Embryonic facial prominence (tissue), 1 donor: ENCODE data around the gene GTF2IRD1.
"Not testable (repeated sequence)": the region's sequence is repeated elsewhere in the genome, so short reads cannot be mapped to it uniquely, and the experiment has no call there.

ENCODE experiments used
- DNase-seq: peaks from one replicate; pipeline ENCODE4 v3.0.0-alpha.2; 2016; ENCODE audit errors: extremely low spot score

Gene GTF2IRD1

DNA sequence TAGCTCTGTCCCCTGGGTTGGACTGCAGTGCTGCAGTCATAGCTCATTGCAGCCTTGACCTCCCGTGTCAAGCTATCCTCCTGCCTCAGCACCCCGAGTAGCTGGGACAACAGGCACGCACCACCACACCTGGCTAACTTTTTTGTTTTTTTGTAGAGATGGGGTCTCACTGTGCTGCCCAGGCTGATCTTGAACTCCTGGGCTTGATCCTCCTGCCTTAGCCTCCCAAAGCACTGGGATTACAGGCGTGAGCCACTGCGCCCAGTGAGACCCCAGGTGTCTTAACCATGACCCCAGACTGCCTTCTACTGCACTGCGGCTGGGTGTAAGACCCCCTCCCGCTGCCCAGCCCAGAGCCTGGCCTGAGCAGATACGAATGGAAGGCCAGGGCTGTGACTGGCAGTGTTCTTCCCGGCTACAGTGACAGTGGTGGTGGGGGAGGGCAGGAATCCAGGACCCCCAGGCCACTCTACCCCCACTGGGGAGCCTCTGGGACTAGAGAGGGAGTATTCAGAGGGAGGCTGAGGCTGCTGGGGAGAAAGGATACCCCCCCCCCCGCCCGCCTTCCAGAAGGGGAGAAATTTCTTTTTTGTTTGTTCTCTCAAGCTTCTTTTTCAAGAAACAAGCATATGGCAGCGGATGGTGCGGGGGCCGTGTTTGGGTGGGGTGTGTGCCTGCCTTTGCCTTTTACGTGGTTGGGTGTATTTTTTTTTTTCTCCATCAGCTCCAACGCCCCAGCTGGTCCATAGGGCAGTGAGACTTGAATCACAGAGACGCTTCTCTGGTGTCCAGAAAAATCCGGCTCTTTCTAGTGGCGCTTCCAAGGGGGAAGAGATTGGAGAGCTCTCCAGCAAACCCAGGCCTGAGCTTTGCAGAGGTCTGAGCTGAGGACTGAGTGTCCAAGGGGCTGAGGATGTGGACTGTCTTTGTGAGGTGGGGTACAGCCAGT, 36.6 kb downstream of the GTF2IRD1 start:
- no peak for DNase-seq

DNA sequence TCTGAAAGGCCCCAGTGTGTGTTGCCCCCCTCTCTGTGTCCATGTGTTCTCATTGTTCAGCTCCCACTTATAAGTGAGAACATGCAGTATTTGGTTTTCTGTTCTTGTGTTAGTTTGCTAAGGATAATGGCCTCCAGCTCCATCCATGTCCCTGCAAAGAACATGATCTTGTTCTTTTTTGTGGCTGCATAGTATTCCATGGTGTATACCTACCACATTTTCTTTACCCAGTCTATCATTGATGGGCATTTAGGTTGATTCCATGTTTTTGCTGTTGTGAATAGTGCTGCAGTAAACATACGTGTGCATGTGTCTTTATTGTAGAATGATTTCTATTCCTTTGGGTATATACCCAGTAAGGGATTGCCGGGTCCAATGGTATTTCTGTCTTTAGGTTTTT, 37.8 kb downstream of the GTF2IRD1 start:
- not testable (repeated sequence) for DNase-seq

DNA sequence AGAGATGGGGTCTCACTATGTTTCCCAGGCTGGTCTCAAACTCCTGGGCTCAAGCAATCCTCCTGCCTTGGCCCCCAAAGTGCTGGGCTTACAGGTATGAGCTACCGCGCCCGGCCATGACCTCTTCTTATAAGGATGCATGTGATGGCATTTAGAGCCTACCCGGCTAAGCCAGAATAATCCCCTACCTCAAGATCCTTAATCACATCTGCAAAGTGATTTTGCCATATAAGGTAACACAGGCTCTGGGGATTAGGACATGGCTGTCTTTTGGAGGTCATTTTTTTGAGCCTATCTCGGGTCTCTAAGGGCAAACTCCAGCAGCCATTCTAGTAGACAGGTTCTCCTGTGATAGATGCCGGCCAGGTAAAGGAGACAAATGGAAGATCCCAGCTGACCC, 39.6 kb downstream of the GTF2IRD1 start:
- DNase-seq: no peak

DNA sequence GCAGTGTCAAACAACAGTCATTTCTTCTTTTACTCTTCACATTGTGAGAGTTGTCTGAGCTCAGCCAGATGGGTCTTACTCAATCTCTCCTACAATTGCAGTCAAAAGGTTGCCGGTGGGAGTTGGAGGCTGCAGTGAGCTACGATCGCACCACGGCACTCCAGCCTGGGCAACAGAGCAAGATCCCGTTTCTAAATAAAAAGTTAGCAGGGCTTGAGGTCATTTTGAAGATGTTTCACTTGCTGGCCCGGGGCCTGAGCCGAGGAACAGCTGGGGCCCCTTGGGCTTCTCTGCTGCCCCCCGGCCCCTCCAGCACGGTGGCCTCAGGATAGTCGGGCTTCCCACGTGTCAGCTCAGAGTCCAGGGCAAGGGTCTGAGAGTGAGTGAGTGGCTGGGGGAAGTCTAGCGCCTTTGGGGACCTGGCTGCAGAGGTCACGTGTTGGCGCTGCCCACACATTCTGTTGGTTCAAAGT, 40.4 kb downstream of the GTF2IRD1 start:
- no peak for DNase-seq

DNA sequence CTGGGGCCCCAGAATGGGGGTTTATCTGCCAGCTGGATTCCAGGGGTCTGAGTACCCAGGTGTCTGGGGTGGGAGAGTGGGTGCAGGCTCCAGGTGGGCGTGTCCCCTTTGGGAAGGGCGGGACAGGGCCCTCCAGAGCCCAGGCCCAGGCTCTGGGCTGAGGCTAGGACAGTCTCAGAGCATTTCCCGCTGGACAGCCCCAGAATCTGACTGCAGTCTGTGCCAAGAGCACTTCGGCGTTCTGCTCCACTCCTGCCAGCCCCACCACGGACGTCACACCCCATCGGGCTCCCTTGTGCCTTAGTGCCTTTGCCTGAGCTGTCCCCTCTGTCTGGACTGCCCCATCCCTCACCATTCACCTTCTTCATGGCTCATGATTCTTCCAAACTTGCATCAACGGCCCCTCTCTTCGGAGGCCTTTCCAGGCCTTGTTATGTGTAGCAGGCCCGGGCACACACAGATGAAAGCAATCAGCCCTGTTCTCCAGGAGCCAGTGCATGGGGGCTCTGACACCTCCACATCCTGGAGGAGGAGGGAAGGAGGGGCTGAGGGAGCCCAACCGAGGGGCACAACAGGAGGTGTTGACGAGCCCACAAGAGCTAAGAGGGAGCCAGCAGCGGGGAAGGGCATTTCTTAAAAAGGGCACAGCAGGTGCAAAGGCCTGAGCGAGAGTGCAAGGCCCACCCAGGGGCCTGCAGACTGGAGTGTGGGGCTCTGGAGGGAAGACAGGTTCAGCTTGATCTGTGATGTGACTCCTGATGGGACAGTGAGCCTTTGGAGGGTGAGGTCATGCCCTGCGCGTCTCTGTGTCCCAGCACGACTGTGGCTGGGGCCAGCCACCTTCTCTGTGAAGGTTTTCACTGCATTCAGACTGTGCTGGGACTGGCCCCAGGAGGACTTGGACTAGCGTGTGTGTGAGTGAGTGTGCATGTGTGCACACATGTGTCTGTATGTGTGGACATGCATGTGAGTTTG, 41.7 kb downstream of the GTF2IRD1 start:
- no peak for DNase-seq

DNA sequence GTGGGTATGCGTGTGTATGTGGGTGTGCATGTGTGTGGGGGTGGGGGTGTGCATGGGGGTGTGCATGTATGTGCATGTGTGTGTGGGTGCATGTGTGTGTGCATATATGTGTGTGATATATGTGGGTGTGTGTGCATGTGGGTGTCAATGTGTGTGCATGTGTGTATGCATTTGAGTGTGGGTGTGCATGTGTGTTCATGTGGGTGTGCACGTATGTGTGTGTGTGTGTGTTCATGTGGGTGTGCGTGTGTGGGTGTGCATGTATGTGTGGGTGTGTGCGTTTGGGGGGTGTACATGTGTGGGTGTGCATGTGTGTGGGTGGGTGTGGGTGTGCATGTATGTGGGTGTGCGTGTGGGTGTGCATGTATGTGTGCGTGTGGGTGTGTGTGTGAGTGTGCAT, 42.6 kb downstream of the GTF2IRD1 start:
- no peak for DNase-seq

- DNase-seq: not testable (repeated sequence)
These were observed 43.1 kb downstream of the GTF2IRD1 start for GRCh38 chr7:74496773-74497172.

DNA sequence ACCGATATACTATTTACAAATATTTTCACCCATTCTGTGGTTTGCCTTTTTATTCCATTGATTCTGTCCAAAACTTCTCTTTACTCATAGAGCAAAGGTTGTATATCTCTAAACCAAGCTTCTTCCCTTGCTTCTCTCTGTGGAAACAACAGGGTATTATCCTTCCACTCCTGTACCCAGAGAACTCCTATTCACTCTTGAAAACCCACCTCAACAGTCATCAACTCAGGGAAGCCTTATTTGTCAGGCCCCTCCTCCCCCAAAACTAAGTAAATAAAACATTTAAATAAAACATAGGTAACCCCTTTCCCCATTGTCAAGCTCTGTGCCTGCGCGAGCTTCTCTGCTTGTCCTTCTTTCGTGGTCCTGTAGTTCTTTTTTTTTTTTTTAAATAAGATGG, 44.6 kb downstream of the GTF2IRD1 start:
- no peak for DNase-seq

DNA sequence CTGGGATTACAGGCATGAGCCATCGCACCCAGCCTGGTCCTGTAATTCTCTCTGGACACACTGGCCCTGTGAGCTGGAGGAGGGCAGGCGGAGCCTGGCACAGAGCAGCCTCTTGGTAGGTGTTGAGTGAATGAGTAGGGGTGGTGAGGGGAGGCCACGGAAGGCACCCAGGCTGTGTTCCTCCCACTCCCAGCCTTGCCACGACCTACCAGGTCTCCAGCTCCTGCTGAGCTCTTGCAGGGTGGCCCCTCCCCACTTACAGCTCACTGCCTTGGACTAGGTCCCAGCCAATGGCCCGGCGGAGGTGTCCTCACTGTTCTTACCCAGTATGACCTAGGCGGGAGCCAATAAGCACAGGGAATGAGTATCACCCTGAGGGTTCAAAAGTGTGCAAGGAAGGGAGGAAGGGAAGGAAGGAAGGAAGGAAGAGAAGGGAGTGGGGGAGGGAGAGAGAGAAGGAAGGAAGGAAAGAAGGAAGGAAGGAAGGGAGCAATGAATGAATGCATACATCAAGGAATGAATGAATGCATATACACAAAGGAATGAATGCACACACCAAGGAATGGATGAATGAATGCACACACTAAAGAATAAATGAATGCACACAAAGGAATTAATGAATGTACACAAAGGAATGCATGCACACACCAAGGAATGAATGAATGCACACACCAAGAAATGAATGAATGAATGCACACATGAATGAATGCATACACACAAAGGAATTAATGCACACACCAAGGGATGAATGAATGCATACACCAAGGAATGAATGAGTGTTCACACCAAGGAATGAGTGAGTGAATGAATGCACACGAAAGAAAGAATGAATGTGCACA, 45.5 kb downstream of the GTF2IRD1 start:
- no peak for DNase-seq

- no peak for DNase-seq
These were observed 46.2 kb downstream of the GTF2IRD1 start for GRCh38 chr7:74499835-74500388.

- no peak for DNase-seq
These were observed 47.6 kb downstream of the GTF2IRD1 start for GRCh38 chr7:74501298-74501697.

GRCh38 chr7:74502216-74502891, 48.6 kb downstream of the GTF2IRD1 start:
- DNase-seq: no peak

DNA sequence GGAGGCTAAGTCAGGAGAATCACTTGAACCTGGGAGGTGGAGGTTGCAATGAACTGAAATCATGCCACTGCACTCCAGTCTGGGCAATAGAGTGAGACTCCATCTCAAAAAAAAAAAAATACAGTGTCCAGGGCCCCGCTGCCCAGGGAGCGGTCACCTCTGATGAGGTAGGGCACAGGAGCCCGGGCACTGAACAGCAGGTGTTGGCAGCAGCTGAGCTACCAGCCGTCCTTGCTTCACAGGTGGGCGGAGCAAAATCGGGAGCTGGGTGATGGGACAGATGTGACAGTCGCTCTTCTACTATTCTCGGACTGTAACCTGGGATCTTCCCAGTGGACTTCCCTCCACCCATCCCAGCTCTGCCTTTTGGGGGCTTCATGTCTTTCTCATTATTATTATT, 49.4 kb downstream of the GTF2IRD1 start:
- no peak for DNase-seq

GRCh38 chr7:74503943-74504342, 50.2 kb downstream of the GTF2IRD1 start:
- DNase-seq: no peak

- no peak for DNase-seq
These were observed 52.0 kb downstream of the GTF2IRD1 start for GRCh38 chr7:74505471-74506324.

- DNase-seq: no peak
These were observed 52.6 kb downstream of the GTF2IRD1 start for GRCh38 chr7:74506325-74506724.

- DNase-seq: no peak
These were observed 54.0 kb downstream of the GTF2IRD1 start for GRCh38 chr7:74507538-74508319.

GRCh38 chr7:74509453-74509852, 55.7 kb downstream of the GTF2IRD1 start:
- not testable (repeated sequence) for DNase-seq

GRCh38 chr7:74511345-74511744, 57.6 kb downstream of the GTF2IRD1 start:
- DNase-seq: no peak
